GM12878 (cell line): ENCODE measurements around the gene TRPM3. TPM values are rescaled to one million over a fixed set of nuclear protein-coding genes. Genes with fewer than 3 reads are reported as not detected.

Experiments used
- ATAC-seq: fragments of 200-7000 bp; cut with Tn5 transposase; 3 replicates; pipeline ENCODE4 v1.9.1; 2020; ENCODE audit warnings: mild to moderate bottlenecking, moderate library complexity
- BruUV-seq: library from RNA; stranded (reverse); fragments of 400-500 nt; replicated peaks from 2 replicates; lab custom pipeline; 2021; lab: Mats Ljungman, UMichigan
- CTCF ChIA-PET: fragments of 300-600 bp; sonication (Branson Sonifier 250); formaldehyde crosslinking; extraction: SDS; loops from one replicate; lab custom pipeline; 2021; ENCODE audit warnings: inconsistent platforms; lab: Yijun Ruan, JAX
- POLR2A ChIA-PET: fragments of 350-600 bp; formaldehyde crosslinking; extraction: SDS; loops from one replicate; lab custom pipeline; 2021; ENCODE audit warnings: inconsistent platforms; lab: Charles Lee
- RAD21 ChIA-PET: fragments of 300-600 bp; sonication (Branson Sonifier 250); formaldehyde crosslinking; loops from one replicate; lab custom pipeline; 2023; ENCODE audit warnings: antibody characterized with exemption; ENCODE audit not compliant: unreplicated experiment; lab: Charles Lee
- SMC1A ChIA-PET: fragments of 300-600 bp; sonication (Branson Sonifier 250); formaldehyde crosslinking; loops from one replicate; lab custom pipeline; 2023; ENCODE audit not compliant: unreplicated experiment, uncharacterized antibody; lab: Charles Lee
- DNase-seq: peaks from one replicate; pipeline ENCODE4 v3.0.0-alpha.2; 2011; ENCODE audit warnings: low read depth, low spot score
- FAIRE-seq: peaks from 3 replicates; lab custom pipeline; 2011; peaks lifted over from hg19 to GRCh38; lab: Jason Lieb, UNC
- H2AFZ ChIP-seq: 2 replicates; pipeline ENCODE4 v1.6.0; 2011; ENCODE audit warnings: low read depth, low read length, control low read depth; ENCODE audit not compliant: control insufficient read depth
- H3K27ac ChIP-seq: 2 replicates; pipeline ENCODE4 v1.5.1; 2011; ENCODE audit warnings: control low read depth; ENCODE audit not compliant: control insufficient read depth, insufficient read depth
- H3K27me3 ChIP-seq, 2 experiments: replicated peaks in 1 of 2; 2 replicates each; pipeline versions ENCODE4 v1.6.0 to v1.6.1; 2011; ENCODE audit warnings: low read length in 1 of 2; ENCODE audit not compliant: control insufficient read depth in 2 of 2, insufficient read depth in 2 of 2
- H3K36me3 ChIP-seq, 2 experiments: 2 replicates each; pipeline ENCODE4 v1.5.1; 2011; ENCODE audit warnings: low read length in 1 of 2; ENCODE audit not compliant: control insufficient read depth in 2 of 2, insufficient read depth in 2 of 2
- H3K4me1 ChIP-seq: 2 replicates; pipeline ENCODE4 v1.6.1; 2011; ENCODE audit warnings: mild to moderate bottlenecking, low read length, moderate library complexity, mixed read lengths; ENCODE audit not compliant: control insufficient read depth, insufficient read depth
- H3K4me2 ChIP-seq: 2 replicates; pipeline ENCODE4 v1.6.0; 2011; ENCODE audit warnings: control low read depth; ENCODE audit not compliant: control insufficient read depth, insufficient read depth
- H3K4me3 ChIP-seq: fragments of 200-600 bp; sonication (generic); 2 replicates; pipeline ENCODE4 v1.5.1; 2016
- H3K79me2 ChIP-seq: 2 replicates; pipeline ENCODE4 v1.6.0; 2011; ENCODE audit warnings: low read length; ENCODE audit not compliant: control insufficient read depth, insufficient read depth
- H3K9ac ChIP-seq: 2 replicates; pipeline ENCODE4 v1.8.0; 2011; ENCODE audit warnings: low read length, control low read depth, mixed read lengths; ENCODE audit not compliant: control insufficient read depth, insufficient read depth
- H3K9me3 ChIP-seq: replicated peaks from 3 replicates; pipeline ENCODE4 v1.5.1; 2011; ENCODE audit warnings: mild to moderate bottlenecking, low read length; ENCODE audit not compliant: control insufficient read depth, insufficient read depth
- H4K20me1 ChIP-seq: 2 replicates; pipeline ENCODE4 v1.6.0; 2011; ENCODE audit not compliant: control insufficient read depth, insufficient read depth
- CBX3 ChIP-seq: fragments of 200-600 bp; sonication (generic); IDR thresholded peaks from 2 replicates; pipeline ENCODE4 v1.6.1; 2016; ENCODE audit warnings: low read depth, borderline replicate concordance
- EP300 ChIP-seq, 2 experiments: fragments of 150-350 bp in 1 of 2; IDR thresholded peaks; 2 replicates each; pipeline ENCODE4 v1.6.1; 2011 to 2012; ENCODE audit warnings: low read depth in 2 of 2, low read length in 2 of 2, borderline replicate concordance in 1 of 2, improper control_type of control experiment in 1 of 2, inconsistent platforms in 1 of 2; ENCODE audit not compliant: control insufficient read depth in 1 of 2
- KLF5 ChIP-seq: fragments of 450-650 bp; IDR thresholded peaks from 2 replicates; pipeline ENCODE4 v1.6.1; 2014; ENCODE audit warnings: mild to moderate bottlenecking; ENCODE audit not compliant: partially characterized antibody
- WGBS: methylation state at CpG from one replicate; pipeline ENCODE4 v1.1.6; 2016; ENCODE audit warnings: low lambda C conversion rate; ENCODE audit not compliant: insufficient replicate concordance, insufficient coverage; ENCODE audit errors: missing lambda C conversion rate; 5-methylcytosine and 5-hydroxymethylcytosine counted together
- in situ Hi-C: fragments of 300-500 bp; cut with MboI; formaldehyde crosslinking; loops from 9 replicates; pipeline ENCODE4 v1.14.3; 2018; ENCODE audit warnings: mixed read lengths
- intact Hi-C: fragments of 100-400 bp; cut with micrococcal nuclease; formaldehyde crosslinking; loops from one replicate; pipeline ENCODE4 v1.14.2; 2022; ENCODE audit not compliant: unreplicated experiment
- polyA plus RNA-seq, 11 experiments: library from polyadenylated mRNA; depleted of rRNA in 4 of 11; unstranded in 6 of 11; stranded (reverse) in 5 of 11; fragments of >200 nt; fragmentation: Nextera tagmentation in 4 of 11; fragmentation: Illumina TruSeq in 1 of 11; extraction: Ambion mirVana in 4 of 11; extraction: Trizol in 1 of 11; gene quantifications; 1 replicate in 1 of 11; 2 replicates in 10 of 11; pipeline versions ENCODE4 v1.2.1 to v1.2.3, GENCODE V29; 2011 to 2016; ENCODE audit warnings: inconsistent platforms in 2 of 11, missing spikeins in 2 of 11, low read depth in 1 of 11
- total RNA-seq, 4 experiments: library from RNA; depleted of rRNA in 3 of 4; stranded (reverse); fragments of >200 nt in 3 of 4; fragmentation: Illumina TruSeq in 1 of 4; extraction: Trizol in 1 of 4; gene quantifications; 2 replicates each; pipeline versions ENCODE4 v1.2.1 to v1.2.3, GENCODE V29; 2013 to 2021

Gene TRPM3
- total and polyA plus RNA-seq, 10 of the 15 experiments (the other 5 are each of a cell fraction or from before 2014, with no cell fraction given): not detected

GRCh38 chr9:70614786-70615463 is 506.5 kb downstream of the TRPM3 start:
- POLR2A ChIA-PET: no interaction called here
- no peak overlapping the region for H3K9ac ChIP-seq
- H3K9me3 ChIP-seq: no peaks in the 10 kb centered on the region
- TF ChIP-seq CBX3: no peak
- TF ChIP-seq, all 136 proteins: peak for 0
- ATAC-seq: no peak
- FAIRE-seq: no peak
- Histone ChIP-seq H3K36me3 (no peaks in the 10 kb centered on the region), H3K79me2 (no peaks in the 10 kb centered on the region), H3K27ac (no peak overlapping the region), H4K20me1 (no peaks in the 10 kb centered on the region), H3K27me3 (no peaks in the 10 kb centered on the region; a peak in 1 of 4 replicates), H3K4me2 (no peak overlapping the region), H3K4me1 (no peaks in the 10 kb centered on the region), H2AFZ (no peak overlapping the region), H3K4me3 (no peak overlapping the region)
- BruUV-seq: no TSS peak
- SMC1A ChIA-PET: interaction anchor here (0.5 to 2.6 kb wide), 4 partner anchors 11 to 275 kb away, joined by 3 to 8 read pairs (median 3); no protein-coding TSS in a partner anchor
- WGBS: 32% methylated on average over 4 of the region's 4 CpGs
- DNase-seq: no peak
- in situ Hi-C loops: no loop called here
- CTCF ChIA-PET: interaction anchor here (0.6 to 3.7 kb wide), 5 partner anchors 9 to 502 kb away, joined by 3 to 18 read pairs (median 3); no protein-coding TSS in a partner anchor
- intact Hi-C loops: no loop called here
- RAD21 ChIA-PET: no interaction called here

DNA sequence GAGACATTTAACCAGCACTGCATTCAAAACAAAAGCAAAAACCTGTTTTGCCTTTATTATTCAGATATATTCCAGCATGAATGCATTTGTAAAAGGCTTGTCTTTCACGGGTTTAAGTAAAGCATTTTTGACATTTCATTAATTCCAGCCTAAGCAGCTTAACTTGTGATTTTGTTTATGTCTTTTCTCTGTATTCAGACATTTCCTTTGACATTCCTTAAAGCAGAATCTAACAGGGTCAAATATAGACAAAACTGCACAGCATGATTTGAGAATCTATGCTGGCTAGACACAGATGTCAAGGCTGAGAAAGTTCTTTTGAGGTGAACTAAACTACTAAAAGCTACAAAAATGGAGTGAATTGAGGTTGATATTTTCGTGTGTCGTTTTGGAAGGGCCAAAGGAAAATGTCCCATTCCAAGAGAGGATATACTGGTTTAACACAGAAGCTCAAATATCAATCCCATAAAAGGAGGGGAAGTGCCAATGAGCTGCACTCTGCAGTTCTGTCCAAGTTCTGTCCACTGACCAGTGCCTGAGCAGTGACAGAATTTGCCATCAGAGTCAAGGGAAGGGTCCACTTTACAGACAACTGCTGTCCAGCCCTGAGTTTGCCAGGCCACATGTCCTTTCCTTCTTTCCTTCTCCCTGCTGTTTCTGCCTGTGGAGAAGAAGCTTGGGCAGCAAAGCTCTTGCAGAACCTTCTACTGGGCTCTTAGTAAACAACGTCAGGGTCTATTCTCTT is 508.2 kb downstream of the TRPM3 start:
- Histone ChIP-seq H3K4me1 (no peaks in the 10 kb centered on the region), H3K79me2 (no peaks in the 10 kb centered on the region), H2AFZ (no peak overlapping the region), H3K9me3 (no peaks in the 10 kb centered on the region; the same call in 2 of the 3 replicates), H3K27ac (no peak overlapping the region), H3K4me3 (no peak overlapping the region), H3K9ac (no peak overlapping the region), H4K20me1 (no peaks in the 10 kb centered on the region), H3K36me3 (no peaks in the 10 kb centered on the region), H3K27me3 (no peaks in the 10 kb centered on the region; a peak in 1 of 4 replicates), H3K4me2 (no peak overlapping the region)
- intact Hi-C loops (no loop called here), in situ Hi-C loops (no loop called here)
- no peak for ATAC-seq
- POLR2A ChIA-PET: interaction anchor here (0.6 kb wide), 1 partner anchor 274 kb away, joined by 3 read pairs; no protein-coding TSS in a partner anchor
- CTCF ChIA-PET: interaction anchor here (0.7 to 3.7 kb wide), 5 partner anchors 10 to 500 kb away, joined by 3 to 18 read pairs (median 3); no protein-coding TSS in a partner anchor
- TF ChIP-seq KLF5 (no peak), EP300 (IDR thresholded peaks at IDR 0.05; ENCODE audit: borderline replicate concordance in 1 of 2, control insufficient read depth in 1 of 2, low read depth in 2 of 2, low read length in 2 of 2) (no peak)
- RAD21 ChIA-PET: no interaction called here
- WGBS: 0% methylated on average over 4 of the region's 4 CpGs
- BruUV-seq: no TSS peak
- SMC1A ChIA-PET: interaction anchor here (0.7 to 0.9 kb wide), 3 partner anchors 10 to 304 kb away, joined by 3 to 4 read pairs (median 3); no protein-coding TSS in a partner anchor
- DNase-seq: no peak
- no peak for FAIRE-seq
